OCI-LY7 (cell line): ENCODE measurements around the gene PARD6G.

Experiments
- EZH2phosphoT487 ChIP-seq: fragments of 200-600 bp; sonication (generic); IDR thresholded peaks from 2 replicates; pipeline ENCODE4 v1.6.1; 2018; ENCODE audit warnings: low read depth, borderline replicate concordance, mild to moderate bottlenecking, mixed run types, antibody characterized with exemption, low read length, moderate library complexity, mixed read lengths
- TF ChIP-seq, protein P1 (sequence below): fragments of 200-600 bp; sonication (generic); conservative IDR thresholded peaks from 2 replicates; pipeline ENCODE4 v1.5.1; 2014; ENCODE audit warnings: mild to moderate bottlenecking, antibody characterized with exemption, low read length, moderate library complexity, mixed read lengths

DNA sequence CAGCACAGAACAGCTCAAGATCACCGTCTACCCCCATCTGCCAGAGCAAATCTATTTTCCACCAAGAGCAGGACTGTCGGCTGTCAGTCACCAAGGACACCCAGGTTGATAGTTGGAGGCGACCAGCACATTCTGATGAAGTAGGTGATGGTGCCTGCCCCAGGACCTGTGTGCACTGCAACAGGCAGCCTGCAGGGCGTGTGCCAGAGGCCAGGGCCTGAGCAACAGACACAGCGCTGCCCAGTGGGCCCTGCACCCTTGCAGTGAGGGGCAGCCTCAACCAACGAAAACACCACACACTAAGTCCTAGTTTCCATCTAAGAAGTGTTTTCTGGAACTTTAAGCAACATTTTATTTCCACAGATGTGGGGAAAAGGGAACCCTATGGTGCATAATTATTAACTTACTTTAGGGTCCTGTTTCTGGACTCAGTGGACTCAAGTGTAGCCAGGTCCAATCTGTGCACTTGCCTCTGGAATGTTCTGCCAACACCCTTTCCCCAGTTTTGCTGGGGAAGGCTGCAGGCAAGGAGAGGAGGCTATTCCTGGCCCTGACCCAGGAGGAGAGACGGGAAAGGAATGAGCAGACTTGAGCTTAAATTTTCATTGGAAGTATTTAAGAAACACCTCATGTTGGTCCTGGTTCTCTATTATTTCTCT lies 76.8 kb downstream of the PARD6G start:
- TF ChIP-seq, protein P1, sequence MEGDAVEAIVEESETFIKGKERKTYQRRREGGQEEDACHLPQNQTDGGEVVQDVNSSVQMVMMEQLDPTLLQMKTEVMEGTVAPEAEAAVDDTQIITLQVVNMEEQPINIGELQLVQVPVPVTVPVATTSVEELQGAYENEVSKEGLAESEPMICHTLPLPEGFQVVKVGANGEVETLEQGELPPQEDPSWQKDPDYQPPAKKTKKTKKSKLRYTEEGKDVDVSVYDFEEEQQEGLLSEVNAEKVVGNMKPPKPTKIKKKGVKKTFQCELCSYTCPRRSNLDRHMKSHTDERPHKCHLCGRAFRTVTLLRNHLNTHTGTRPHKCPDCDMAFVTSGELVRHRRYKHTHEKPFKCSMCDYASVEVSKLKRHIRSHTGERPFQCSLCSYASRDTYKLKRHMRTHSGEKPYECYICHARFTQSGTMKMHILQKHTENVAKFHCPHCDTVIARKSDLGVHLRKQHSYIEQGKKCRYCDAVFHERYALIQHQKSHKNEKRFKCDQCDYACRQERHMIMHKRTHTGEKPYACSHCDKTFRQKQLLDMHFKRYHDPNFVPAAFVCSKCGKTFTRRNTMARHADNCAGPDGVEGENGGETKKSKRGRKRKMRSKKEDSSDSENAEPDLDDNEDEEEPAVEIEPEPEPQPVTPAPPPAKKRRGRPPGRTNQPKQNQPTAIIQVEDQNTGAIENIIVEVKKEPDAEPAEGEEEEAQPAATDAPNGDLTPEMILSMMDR = no peak
- no peak for TF ChIP-seq EZH2phosphoT487
